ENCODE results near the gene KRTAP5-7.
A peak's percentile ranks its signal among the peaks of the same experiment; 100 is the strongest.
"Not testable (repeated sequence)": the region's sequence is repeated elsewhere in the genome, so short reads cannot be mapped to it uniquely, and the experiment has no call there.

KRTAP5-7 gene

DNA sequence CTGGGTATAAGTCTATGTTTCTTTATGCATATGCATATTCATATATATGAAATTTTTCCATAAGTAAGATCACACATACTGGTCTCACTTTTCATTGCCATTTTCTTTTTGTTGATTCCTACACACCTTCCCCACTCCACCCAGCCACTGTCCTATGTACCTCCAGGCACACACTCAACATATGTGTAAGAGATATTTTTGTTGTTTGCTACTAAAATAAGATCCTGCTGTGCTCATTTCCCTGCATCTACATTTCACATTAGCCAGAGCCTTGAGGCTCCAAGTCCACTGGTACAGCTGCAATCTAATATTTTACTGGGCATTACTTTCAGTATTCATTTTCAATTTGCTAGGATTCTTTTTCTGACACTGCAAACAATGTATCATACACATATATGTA lies 30.2 kb downstream of the KRTAP5-7 start:
- no peak for DNase-seq (ENCODE audit: low spot score)

DNA sequence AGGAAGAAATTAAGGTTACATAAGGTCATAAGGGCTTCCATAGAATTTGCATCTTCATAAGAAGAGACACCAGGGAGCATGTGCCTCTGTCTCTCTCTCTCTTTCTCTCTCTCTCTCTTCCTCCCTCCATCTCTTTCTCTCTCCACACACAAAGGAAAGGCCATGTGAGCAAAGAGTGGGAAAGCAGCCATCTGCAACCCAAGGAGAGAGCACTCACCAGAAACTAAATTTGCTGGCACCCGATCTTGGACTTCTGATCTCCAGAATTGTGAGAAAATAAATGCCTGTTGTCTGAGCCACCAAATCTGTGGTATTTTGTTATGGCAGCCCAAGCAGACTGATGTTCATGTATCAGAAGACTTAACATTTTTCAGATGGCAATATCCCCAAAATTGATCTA lies 31.9 kb downstream of the KRTAP5-7 start:
- no peak for DNase-seq (ENCODE audit: low spot score)

GRCh38 chr11:71562120-71562519 lies 35.1 kb downstream of the KRTAP5-7 start:
- DNase-seq (ENCODE audit: low spot score) = no peak

DNA sequence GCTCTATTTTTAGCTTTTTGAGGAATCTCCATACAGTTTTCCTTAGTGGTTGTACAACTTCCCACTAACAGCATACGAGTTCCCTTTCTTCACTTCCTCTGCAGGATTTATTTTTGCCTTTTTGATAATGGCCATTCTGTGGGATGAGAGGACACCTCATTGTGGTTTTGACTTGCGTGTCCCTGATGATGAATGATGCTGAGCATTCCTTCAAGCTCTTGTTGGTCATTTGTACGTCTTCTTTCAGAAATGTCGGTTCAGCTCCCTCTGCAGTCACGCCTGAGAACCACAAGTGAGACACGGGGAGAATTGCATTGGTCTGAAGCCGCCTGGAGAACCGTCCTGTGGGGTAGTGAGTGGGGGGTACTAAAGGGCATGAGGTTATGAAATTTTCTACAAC lies 36.3 kb downstream of the KRTAP5-7 start:
- peak; percentile 51 for DNase-seq (ENCODE audit: low spot score)

DNA sequence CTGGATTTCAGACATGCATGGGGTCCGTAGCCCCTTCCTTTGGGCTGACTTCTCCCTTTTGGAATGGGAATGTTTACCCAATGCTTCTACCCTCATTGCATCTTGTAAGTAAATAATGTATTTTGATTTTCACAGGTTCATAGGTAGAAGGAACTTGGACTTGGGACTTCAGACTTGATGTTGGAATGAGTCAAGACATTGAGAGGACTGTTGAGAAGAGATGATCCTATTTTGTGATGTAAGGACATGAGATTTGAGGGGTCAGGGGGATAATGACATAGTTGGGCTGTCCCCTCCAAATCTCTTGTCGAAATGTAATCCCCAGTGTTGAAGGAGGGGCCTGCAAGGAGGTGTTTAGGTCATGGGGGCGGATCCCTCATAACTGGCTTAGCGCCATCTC lies 37.4 kb downstream of the KRTAP5-7 start:
- no peak for DNase-seq (ENCODE audit: low spot score)

DNA sequence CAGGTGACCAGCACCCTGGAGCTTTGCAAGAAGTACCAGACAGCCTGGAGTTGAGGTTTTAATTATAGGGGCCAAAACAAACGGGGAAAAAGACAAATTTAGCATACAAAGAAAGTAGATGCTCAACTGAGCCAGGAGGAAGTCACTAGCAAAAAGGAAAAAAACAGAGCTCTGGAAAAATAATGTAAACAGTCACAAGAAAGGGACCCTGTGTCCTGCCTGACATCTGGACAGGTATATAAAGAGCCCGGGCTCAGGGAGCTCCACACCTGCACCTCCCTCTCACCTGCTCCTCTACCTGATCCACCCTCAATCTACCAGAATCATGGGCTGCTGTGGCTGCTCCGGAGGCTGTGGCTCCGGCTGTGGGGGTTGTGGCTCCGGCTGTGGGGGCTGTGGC lies 38.2 kb downstream of the KRTAP5-7 start, which contains the start of gene KRTAP5-10:
KRTAP5-10 (plus strand) TSS at position 301 of the 400 bp plus-strand sequence; CDS start at position 326, 25 bp downstream.
- no peak for DNase-seq (ENCODE audit: low spot score)

GRCh38 chr11:71566081-71566620 lies 39.1 kb downstream of the KRTAP5-7 start:
- no peak for DNase-seq (ENCODE audit: low spot score)

- DNase-seq (ENCODE audit: low spot score) = not testable (repeated sequence)
Observed at GRCh38 chr11:71566626-71567599, 39.8 kb downstream of the KRTAP5-7 start.

- not testable (repeated sequence) for DNase-seq (ENCODE audit: low spot score)
Observed at GRCh38 chr11:71567633-71568032, 40.6 kb downstream of the KRTAP5-7 start.

GRCh38 chr11:71568704-71569349 lies 41.8 kb downstream of the KRTAP5-7 start:
- no peak for DNase-seq (ENCODE audit: low spot score)

- DNase-seq (ENCODE audit: low spot score) = not testable (repeated sequence)
Observed at GRCh38 chr11:71571101-71571850, 44.2 kb downstream of the KRTAP5-7 start.

GRCh38 chr11:71572811-71573210 lies 45.7 kb downstream of the KRTAP5-7 start:
- DNase-seq (ENCODE audit: low spot score) = no peak

- no peak for DNase-seq (ENCODE audit: low spot score)
Observed at GRCh38 chr11:71574418-71574817, 47.4 kb downstream of the KRTAP5-7 start.

GRCh38 chr11:71575723-71576424 lies 48.8 kb downstream of the KRTAP5-7 start:
- DNase-seq (ENCODE audit: low spot score) = no peak

DNA sequence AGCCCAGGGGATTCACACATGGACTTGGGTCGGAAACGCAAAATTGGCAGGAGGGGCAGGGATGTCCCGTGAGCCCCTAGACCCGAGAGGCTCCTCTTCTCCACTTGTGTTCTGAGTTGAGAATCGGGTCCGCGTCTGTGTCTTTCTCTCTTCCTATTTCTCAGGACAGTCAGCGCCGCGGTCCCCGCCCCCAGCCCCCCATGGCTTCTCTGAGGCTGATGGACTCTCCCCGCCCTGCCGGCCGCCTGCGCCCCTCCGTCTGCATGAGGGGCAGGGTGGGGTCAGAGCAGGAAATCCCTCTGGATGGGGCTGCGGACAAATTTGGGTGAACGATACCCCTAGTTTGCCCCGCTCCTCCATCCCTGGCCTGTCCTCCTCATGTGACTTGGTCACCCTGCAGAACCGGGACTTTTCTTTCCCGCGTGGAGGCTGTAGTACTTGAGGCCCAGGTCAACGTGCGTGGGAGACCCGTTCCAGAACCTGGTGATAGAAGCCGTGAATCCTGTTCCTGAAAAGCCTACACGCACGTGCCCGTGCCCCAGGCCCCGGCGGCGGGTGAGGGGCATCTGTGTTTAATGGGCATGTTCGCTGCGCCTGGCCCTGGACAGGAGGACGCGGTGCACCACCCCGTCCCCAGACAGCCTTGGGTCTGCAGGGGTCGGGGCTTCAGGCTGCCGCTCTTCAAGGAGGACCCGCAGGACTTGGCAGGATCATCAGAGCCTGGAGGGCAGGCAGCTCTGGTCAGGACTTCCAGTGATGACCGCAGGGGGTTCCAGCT lies 49.8 kb downstream of the KRTAP5-7 start:
- DNase-seq (ENCODE audit: low spot score) = not testable (repeated sequence)

GRCh38 chr11:71577469-71578004 lies 50.5 kb downstream of the KRTAP5-7 start:
- DNase-seq (ENCODE audit: low spot score) = no peak
